ENCODE measurements around the gene ZNF8.
A peak's percentile ranks its signal among the peaks of the same experiment; 100 is the strongest.
"Not testable (repeated sequence)": the region's sequence is repeated elsewhere in the genome, so short reads cannot be mapped to it uniquely, and the experiment has no call there.

ZNF8 gene

GRCh38 chr19:58336820-58337219 is 58.1 kb downstream of the ZNF8 start:
- DNase-seq (ENCODE audit: low spot score): no peak

DNA sequence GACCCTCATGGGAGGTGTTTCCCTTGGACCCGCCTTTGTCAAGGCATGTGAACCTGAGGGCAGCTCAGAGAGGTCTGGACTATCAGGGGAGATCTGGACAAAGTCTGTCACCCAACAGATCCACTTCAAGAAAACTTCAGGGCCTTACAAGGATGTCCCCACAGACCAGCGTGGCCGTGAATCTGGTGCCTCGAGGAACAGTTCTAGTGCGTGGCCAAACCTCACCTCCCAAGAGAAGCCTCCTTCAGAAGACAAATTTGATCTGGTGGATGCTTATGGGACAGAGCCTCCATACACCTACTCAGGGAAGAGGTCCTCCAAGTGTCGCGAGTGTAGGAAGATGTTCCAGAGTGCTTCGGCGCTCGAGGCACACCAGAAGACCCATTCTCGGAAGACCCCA is 59.6 kb downstream of the ZNF8 start:
- DNase-seq (ENCODE audit: low spot score): no peak

DNA sequence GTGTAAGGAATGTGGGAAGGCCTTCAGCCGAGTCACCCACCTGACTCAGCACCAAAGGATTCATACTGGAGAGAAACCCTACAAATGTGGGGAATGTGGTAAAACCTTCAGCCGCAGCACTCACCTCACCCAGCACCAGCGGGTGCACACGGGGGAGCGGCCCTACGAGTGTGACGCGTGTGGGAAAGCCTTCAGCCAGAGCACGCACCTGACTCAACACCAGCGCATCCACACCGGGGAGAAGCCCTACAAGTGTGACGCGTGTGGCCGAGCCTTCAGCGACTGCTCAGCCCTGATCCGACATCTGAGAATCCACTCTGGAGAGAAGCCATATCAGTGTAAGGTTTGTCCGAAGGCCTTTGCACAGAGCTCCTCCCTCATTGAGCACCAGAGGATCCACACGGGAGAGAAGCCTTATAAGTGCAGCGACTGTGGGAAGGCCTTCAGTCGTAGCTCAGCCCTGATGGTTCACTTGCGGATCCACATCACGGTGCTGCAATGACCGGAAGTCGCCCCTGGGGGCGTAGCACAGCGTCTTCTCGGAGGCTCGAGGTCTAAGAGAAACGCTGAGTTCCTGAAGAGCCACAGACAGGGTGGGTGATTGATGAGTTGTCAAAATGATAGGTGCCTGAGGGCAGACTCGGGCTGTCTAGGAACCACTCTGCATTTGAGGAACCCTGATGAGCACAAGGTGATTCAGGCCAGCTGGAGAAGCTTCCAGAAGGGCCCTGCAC is 60.2 kb downstream of the ZNF8 start:
- DNase-seq (ENCODE audit: low spot score): no peak

GRCh38 chr19:58345558-58345957 is 66.8 kb downstream of the ZNF8 start:
- DNase-seq (ENCODE audit: low spot score): no peak

- DNase-seq (ENCODE audit: low spot score): peak; percentile 79
Observed at GRCh38 chr19:58346961-58347929, 68.5 kb downstream of the ZNF8 start.

GRCh38 chr19:58348080-58348479 is 69.3 kb downstream of the ZNF8 start:
- DNase-seq (ENCODE audit: low spot score): not testable (repeated sequence)

GRCh38 chr19:58349590-58349989 is 70.8 kb downstream of the ZNF8 start:
- no peak for DNase-seq (ENCODE audit: low spot score)

- DNase-seq (ENCODE audit: low spot score): no peak
Observed at GRCh38 chr19:58350001-58350861, 71.5 kb downstream of the ZNF8 start.

- DNase-seq (ENCODE audit: low spot score): no peak
Observed at GRCh38 chr19:58350871-58351557, 72.3 kb downstream of the ZNF8 start.

- DNase-seq (ENCODE audit: low spot score): no peak
Observed at GRCh38 chr19:58351558-58351878, 72.8 kb downstream of the ZNF8 start.

DNA sequence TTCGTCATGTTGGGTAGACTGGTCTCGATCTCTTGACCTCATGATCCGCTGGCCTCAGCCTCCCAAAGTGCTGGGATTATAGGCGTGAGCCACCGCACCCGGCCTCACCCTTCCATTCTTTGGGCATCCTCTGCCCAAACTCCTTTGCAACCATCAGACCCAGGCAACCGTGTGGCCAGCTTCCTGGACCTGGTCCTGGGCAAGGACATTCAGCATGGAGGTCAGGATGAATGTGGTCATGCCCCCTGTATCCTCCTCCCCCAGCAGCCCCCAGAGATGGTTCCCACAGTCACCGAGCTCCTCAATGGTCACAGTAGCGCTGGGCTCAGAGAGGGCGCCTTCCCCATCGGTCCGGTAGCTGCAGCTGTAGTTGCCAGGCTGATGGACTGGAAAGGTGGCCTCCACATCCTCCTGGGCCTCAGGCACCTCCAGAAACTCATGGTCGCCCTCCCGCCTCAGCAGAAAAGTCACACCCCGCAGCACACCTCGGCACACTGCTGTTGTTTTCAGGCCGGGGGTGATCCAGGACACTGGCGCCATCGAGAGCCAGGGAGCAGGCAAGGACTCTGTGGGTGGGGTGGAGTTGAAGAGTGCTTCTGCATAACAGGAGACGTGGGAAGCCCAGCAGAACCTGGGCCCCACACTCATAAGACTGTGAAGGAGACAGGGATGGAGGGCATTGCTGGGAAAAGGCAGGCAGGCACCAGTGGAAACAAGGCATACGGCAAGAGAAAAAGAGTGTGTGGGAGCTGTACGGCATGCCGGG is 73.4 kb downstream of the ZNF8 start:
- no peak for DNase-seq (ENCODE audit: low spot score)
